GM08714 (cell line): Measurements from ENCODE around the gene AKR1B1.
"Not testable (repeated sequence)": the region's sequence is repeated elsewhere in the genome, so short reads cannot be mapped to it uniquely, and the experiment has no call there.

Experiments
- H3K4me3 ChIP-seq: fragments of 200-500 bp; sonication (Bioruptor generic); 2 replicates; pipeline ENCODE4 v1.5.1; 2014; ENCODE audit warnings: mild to moderate bottlenecking, low read length, inconsistent platforms
- ZNF274 ChIP-seq: IDR thresholded peaks from 2 replicates; pipeline ENCODE4 v1.6.1; 2012; ENCODE audit warnings: mild to moderate bottlenecking, low read depth, low read length

AKR1B1 gene

GRCh38 chr7:134458806-134459698 is at the start of gene AKR1B1:
Gene AKR1B1 (minus strand): TSS chr7:134459100. CDS start chr7:134459062, 38 bp downstream.
- H3K4me3 ChIP-seq, result peak within 1 kb of the TSS; percentile 75

GRCh38 chr7:134505856-134506255 is 47.0 kb upstream of the AKR1B1 start:
- H3K4me3 ChIP-seq, result no peak overlapping the region
- TF ChIP-seq ZNF274, result no peak

More at GRCh38 chr7:134458806-134459698, at the start of gene AKR1B1:
- no peak for TF ChIP-seq ZNF274

- no peak for TF ChIP-seq ZNF274
Measured at GRCh38 chr7:134504660-134505164, 45.8 kb upstream of the AKR1B1 start.

GRCh38 chr7:134502463-134503371 is 43.8 kb upstream of the AKR1B1 start:
- H3K4me3 ChIP-seq, result no peak overlapping the region
- no peak for TF ChIP-seq ZNF274

More at GRCh38 chr7:134504660-134505164, 45.8 kb upstream of the AKR1B1 start:
- H3K4me3 ChIP-seq, result no peak overlapping the region

GRCh38 chr7:134500982-134501381 is 42.1 kb upstream of the AKR1B1 start:
- H3K4me3 ChIP-seq, result no peak overlapping the region
- no peak for TF ChIP-seq ZNF274

GRCh38 chr7:134500406-134500805 is 41.5 kb upstream of the AKR1B1 start:
- no peak for TF ChIP-seq ZNF274
- no peak overlapping the region for H3K4me3 ChIP-seq

GRCh38 chr7:134495546-134495945 is 36.6 kb upstream of the AKR1B1 start:
- no peak overlapping the region for H3K4me3 ChIP-seq
- no peak for TF ChIP-seq ZNF274

GRCh38 chr7:134493091-134493490 is 34.2 kb upstream of the AKR1B1 start:
- H3K4me3 ChIP-seq, result no peak overlapping the region
- no peak for TF ChIP-seq ZNF274

GRCh38 chr7:134487721-134488120 is 28.8 kb upstream of the AKR1B1 start:
- H3K4me3 ChIP-seq, result not testable (repeated sequence)

- TF ChIP-seq ZNF274, result no peak
- no peak overlapping the region for H3K4me3 ChIP-seq
Measured at GRCh38 chr7:134485203-134485602, 26.3 kb upstream of the AKR1B1 start.

GRCh38 chr7:134483296-134483695 is 24.4 kb upstream of the AKR1B1 start:
- no peak for TF ChIP-seq ZNF274
- H3K4me3 ChIP-seq, result no peak overlapping the region

- TF ChIP-seq ZNF274, result no peak
Measured at GRCh38 chr7:134482858-134483257, 24.0 kb upstream of the AKR1B1 start.

GRCh38 chr7:134481167-134481566 is 22.3 kb upstream of the AKR1B1 start:
- no peak overlapping the region for H3K4me3 ChIP-seq
- TF ChIP-seq ZNF274, result no peak

More at GRCh38 chr7:134482858-134483257, 24.0 kb upstream of the AKR1B1 start:
- H3K4me3 ChIP-seq, result no peak overlapping the region

- H3K4me3 ChIP-seq, result no peak overlapping the region
- no peak for TF ChIP-seq ZNF274
Measured at GRCh38 chr7:134480730-134481129, 21.8 kb upstream of the AKR1B1 start.
